ENCODE data around the gene MBTPS1.

GRCh38 chr16:84036982-84037425 lies 79.7 kb downstream of the MBTPS1 start:
- TF ChIP-seq CTCF (conservative IDR thresholded peaks at IDR 0.05; ENCODE audit: low read length) (no peak), EZH2phosphoT487 (IDR thresholded peaks at IDR 0.05; ENCODE audit: borderline replicate concordance) (no peak)

Data from Loucy (cell line).